SK-N-SH (cell line): ENCODE measurements around the gene ABCA7. TPM values are rescaled to one million over a fixed set of nuclear protein-coding genes. Genes with fewer than 3 reads are reported as not detected.
A peak's percentile ranks its signal among the peaks of the same experiment; 100 is the strongest.

ENCODE experiments used
- CTCF ChIA-PET: fragments of 300-600, 350-600 bp; formaldehyde crosslinking; extraction: SDS; loops from one replicate; lab custom pipeline; 2021; lab: Yijun Ruan, JAX
- POLR2A ChIA-PET: fragments of 350-600 bp; sonication (Branson Sonifier 250); formaldehyde crosslinking; extraction: SDS; loops from one replicate; lab custom pipeline; 2020; ENCODE audit warnings: antibody characterized with exemption, inconsistent platforms; lab: Yijun Ruan, JAX
- DNase-seq: peaks from one replicate; pipeline ENCODE4 v3.0.0; 2012
- H2AFZ ChIP-seq: fragments of 200-600 bp; sonication (generic); 2 replicates; pipeline ENCODE4 v1.8.1; 2016; ENCODE audit warnings: antibody characterized with exemption, mild to moderate bottlenecking, low read depth
- H3F3A ChIP-seq: fragments of 200-600 bp; sonication (generic); replicated peaks from 2 replicates; pipeline ENCODE3; 2016; ENCODE audit warnings: antibody characterized with exemption, mild to moderate bottlenecking; ENCODE audit not compliant: insufficient read depth
- H3K27ac ChIP-seq, 2 experiments: fragments of 200-500 bp in 1 of 2; fragments of 200-600 bp in 1 of 2; sonication (Bioruptor generic) in 1 of 2; sonication (generic), shearing (Covaris generic) in 1 of 2; 2 replicates each; pipeline versions ENCODE4 v1.5.1 to v1.6.1; 2014 to 2016; ENCODE audit warnings: low read depth in 2 of 2, inconsistent platforms in 1 of 2, low read length in 1 of 2, mild to moderate bottlenecking in 1 of 2, mixed read lengths in 1 of 2
- H3K27me3 ChIP-seq: fragments of 200-600 bp; sonication (generic), shearing (Covaris generic); 2 replicates; pipeline ENCODE4 v1.6.1; 2016; ENCODE audit warnings: mixed run types; ENCODE audit not compliant: insufficient read depth
- H3K36me3 ChIP-seq, 2 experiments: fragments of 200-500 bp in 1 of 2; fragments of 200-600 bp in 1 of 2; sonication (Bioruptor generic) in 1 of 2; sonication (generic) in 1 of 2; replicated peaks in 1 of 2; 2 replicates each; pipeline versions ENCODE3 to v1.5.1; 2014 to 2016; ENCODE audit warnings: low read length in 1 of 2, mild to moderate bottlenecking in 1 of 2; ENCODE audit not compliant: insufficient read depth in 2 of 2, control insufficient read depth in 1 of 2
- H3K4me1 ChIP-seq, 2 experiments: fragments of 200-500 bp in 1 of 2; fragments of 200-600 bp in 1 of 2; sonication (Bioruptor generic) in 1 of 2; sonication (generic), shearing (Covaris generic) in 1 of 2; 2 replicates each; pipeline versions ENCODE4 v1.5.1 to v1.6.1; 2014 to 2016; ENCODE audit warnings: low read depth in 1 of 2, low read length in 1 of 2, mixed run types in 1 of 2; ENCODE audit not compliant: insufficient read depth in 2 of 2, control insufficient read depth in 1 of 2
- H3K4me2 ChIP-seq: fragments of 200-600 bp; sonication (generic), shearing (Covaris generic); 2 replicates; pipeline ENCODE4 v1.6.1; 2017; ENCODE audit warnings: mixed run types
- H3K4me3 ChIP-seq, 2 experiments: fragments of 200-500 bp in 1 of 2; fragments of 200-600 bp in 1 of 2; sonication (Bioruptor generic) in 1 of 2; sonication (generic), shearing (Covaris generic) in 1 of 2; 2 replicates each; pipeline versions ENCODE4 v1.5.1 to v1.8.1; 2014 to 2016; ENCODE audit warnings: low read depth in 2 of 2, inconsistent platforms in 1 of 2, low read length in 1 of 2, mild to moderate bottlenecking in 1 of 2, mixed read lengths in 1 of 2, moderate library complexity in 1 of 2
- H3K79me2 ChIP-seq: fragments of 200-600 bp; sonication (generic); 2 replicates; pipeline ENCODE4 v1.8.1; 2017; ENCODE audit warnings: mild to moderate bottlenecking; ENCODE audit not compliant: insufficient read depth
- H3K9ac ChIP-seq: fragments of 200-600 bp; sonication (generic); 2 replicates; pipeline ENCODE4 v1.6.1; 2017; ENCODE audit warnings: mixed run types
- H3K9me2 ChIP-seq: fragments of 200-600 bp; sonication (generic); 2 replicates; pipeline ENCODE4 v1.6.1; 2017; ENCODE audit warnings: mixed run types
- H3K9me3 ChIP-seq: fragments of 200-600 bp; sonication (generic); 2 replicates; pipeline ENCODE4 v1.6.1; 2017; ENCODE audit warnings: mixed run types, mild to moderate bottlenecking, moderate library complexity
- H4K20me1 ChIP-seq: fragments of 200-600 bp; sonication (generic); 2 replicates; pipeline ENCODE4 v1.6.1; 2017; ENCODE audit warnings: mild to moderate bottlenecking, mixed run types; ENCODE audit not compliant: insufficient read depth
- CHD2 ChIP-seq: fragments of 150-350 bp; IDR thresholded peaks from 2 replicates; pipeline ENCODE4 v1.6.1; 2018; ENCODE audit warnings: low read length; ENCODE audit not compliant: partially characterized antibody
- CTCF ChIP-seq: fragments of 200-600 bp; sonication (generic); IDR thresholded peaks from 2 replicates; pipeline ENCODE4 v1.6.1; 2017; ENCODE audit warnings: antibody characterized with exemption, mild to moderate bottlenecking, moderate library complexity
- ELF1 ChIP-seq: IDR thresholded peaks from 2 replicates; pipeline ENCODE4 v1.4.0; 2012
- EP300 ChIP-seq, 2 experiments: IDR thresholded peaks; 2 replicates each; pipeline versions ENCODE4 v1.4.0 to v1.6.1; 2012; ENCODE audit warnings: borderline replicate concordance in 1 of 2, low read depth in 1 of 2, low read length in 1 of 2
- EZH2phosphoT487 ChIP-seq: fragments of 200-600 bp; sonication (generic); IDR thresholded peaks from 2 replicates; pipeline ENCODE4 v1.6.1; 2017; ENCODE audit warnings: low read depth, mixed run types, mild to moderate bottlenecking, antibody characterized with exemption, moderate library complexity, borderline replicate concordance
- FOXM1 ChIP-seq: IDR thresholded peaks from 2 replicates; pipeline ENCODE4 v1.4.0; 2012; ENCODE audit warnings: low read depth, mild to moderate bottlenecking
- GABPA ChIP-seq: IDR thresholded peaks from 2 replicates; pipeline ENCODE4 v1.4.0; 2012; ENCODE audit warnings: low read depth, mild to moderate bottlenecking
- GATA2 ChIP-seq: sonication (generic); formaldehyde crosslinking; IDR thresholded peaks from 2 replicates; pipeline ENCODE4 v1.5.0; 2020; ENCODE audit warnings: mild to moderate bottlenecking, missing genetic modification reagents
- JUND ChIP-seq: IDR thresholded peaks from 2 replicates; pipeline ENCODE4 v1.4.0; 2012
- RAD21 ChIP-seq: IDR thresholded peaks from 2 replicates; pipeline ENCODE4 v1.6.1; 2012; ENCODE audit warnings: mild to moderate bottlenecking, low read length
- RCOR1 ChIP-seq: fragments of 150-350 bp; IDR thresholded peaks from 2 replicates; pipeline ENCODE4 v1.6.1; 2017; ENCODE audit warnings: antibody characterized with exemption, low read length
- REST ChIP-seq: IDR thresholded peaks from 2 replicates; pipeline ENCODE4 v1.6.1; 2012; ENCODE audit warnings: mild to moderate bottlenecking, low read depth, low read length, moderate library complexity
- RFX5 ChIP-seq: IDR thresholded peaks from 2 replicates; pipeline ENCODE4 v1.6.1; 2012; ENCODE audit warnings: mild to moderate bottlenecking, improper control_type of control experiment, low read length
- SIN3A ChIP-seq: IDR thresholded peaks from 2 replicates; pipeline ENCODE4 v1.6.1; 2012; ENCODE audit warnings: low read depth, mild to moderate bottlenecking, low read length, moderate library complexity, borderline replicate concordance
- SMC3 ChIP-seq: IDR thresholded peaks from 2 replicates; pipeline ENCODE4 v1.6.1; 2012; ENCODE audit warnings: low read depth, low read length, improper control_type of control experiment
- TAF1 ChIP-seq: IDR thresholded peaks from 2 replicates; pipeline ENCODE4 v1.6.1; 2012; ENCODE audit warnings: low read depth, mild to moderate bottlenecking, low read length, moderate library complexity, borderline replicate concordance
- TCF12 ChIP-seq: IDR thresholded peaks from 2 replicates; pipeline ENCODE4 v1.4.0; 2012
- WGBS: methylation state at CpG from one replicate; pipeline ENCODE4 v1.1.6; 2017; ENCODE audit warnings: low lambda C conversion rate; 5-methylcytosine and 5-hydroxymethylcytosine counted together
- polyA plus RNA-seq, 3 experiments: library from polyadenylated mRNA; depleted of rRNA; stranded (reverse); fragments of >200 nt; gene quantifications; 2 replicates each; pipeline ENCODE4 v1.2.3, GENCODE V29; 2012

ABCA7 gene
- polyA plus RNA-seq, 1 of the 3 experiments (the other 2 are of a cell fraction): 7.8 TPM

- CTCF ChIA-PET: no interaction called here
- no peaks in the 10 kb centered on the region for H3K79me2 ChIP-seq
- no peaks in the 10 kb centered on the region for H3K9me3 ChIP-seq
- no peaks in the 10 kb centered on the region for H3K36me3 ChIP-seq
- H3K4me2 ChIP-seq: no peak overlapping the region
- no peak overlapping the region for H2AFZ ChIP-seq
- H3K27ac ChIP-seq: no peak overlapping the region
- peak; percentile 72 for DNase-seq
- peaks cover 2% of the 10 kb centered on the region for H3F3A ChIP-seq
- H4K20me1 ChIP-seq: no peaks in the 10 kb centered on the region
- H3K27me3 ChIP-seq: no peaks in the 10 kb centered on the region
- TF ChIP-seq ELF1 (no peak), FOXM1 (no peak), TAF1 (no peak), EP300 (IDR thresholded peaks at IDR 0.05; ENCODE audit: borderline replicate concordance in 1 of 2, low read depth in 1 of 2, low read length in 1 of 2) (no peak), CHD2 (no peak), RCOR1 (no peak), SIN3A (no peak), EZH2phosphoT487 (no peak), GATA2 (CRISPR knock-in tag) (no peak), REST (no peak), CTCF (no peak), RAD21 (no peak), RFX5 (no peak), SMC3 (no peak), JUND (no peak), TCF12 (no peak), GABPA (no peak)
- H3K4me3 ChIP-seq: no peak overlapping the region
- POLR2A ChIA-PET: no interaction called here
- H3K9me2 ChIP-seq: no peaks in the 10 kb centered on the region
- peaks cover 0 to 26% of the 10 kb centered on the region in 2 experiments; a peak in 2 of 4 replicates for H3K4me1 ChIP-seq
- H3K9ac ChIP-seq: no peak overlapping the region
- 66% methylated on average over 10 of the region's 10 CpGs for WGBS
These were observed 5.3 kb downstream of the ABCA7 start for GRCh38 chr19:1045247-1045603.
